GM04504 (cell line): ENCODE data around the gene EPS8L3.
"Not testable (repeated sequence)": the region's sequence is repeated elsewhere in the genome, so short reads cannot be mapped to it uniquely, and the experiment has no call there.

Source experiments
- DNase-seq: peaks from one replicate; pipeline ENCODE4 v3.0.0-alpha.2; 2012; ENCODE audit warnings: low read depth

The EPS8L3 gene

GRCh38 chr1:109708949-109709348 lies 54.8 kb downstream of the EPS8L3 start:
- not testable (repeated sequence) for DNase-seq

GRCh38 chr1:109705411-109705810 lies 58.3 kb downstream of the EPS8L3 start:
- DNase-seq, result no peak

- no peak for DNase-seq
Observed at GRCh38 chr1:109704173-109704572, 59.5 kb downstream of the EPS8L3 start.

- not testable (repeated sequence) for DNase-seq
Observed at GRCh38 chr1:109702940-109703339, 60.8 kb downstream of the EPS8L3 start.
